Astrocyte of the hippocampus (primary cell): ENCODE data around the gene SND1.

Source experiments
- DNase-seq: peaks from one replicate; pipeline ENCODE4 v3.0.0; 2011; ENCODE audit warnings: low read depth, low spot score

Gene SND1

GRCh38 chr7:127799535-127800305 is 147.7 kb downstream of the SND1 start:
- no peak for DNase-seq

- DNase-seq: no peak
These were observed 150.9 kb downstream of the SND1 start for GRCh38 chr7:127802845-127803244.

- peak; percentile 22 for DNase-seq
These were observed 151.6 kb downstream of the SND1 start for GRCh38 chr7:127803626-127804025.

- peak; percentile 31 for DNase-seq
These were observed 155.3 kb downstream of the SND1 start for GRCh38 chr7:127807340-127807739.

GRCh38 chr7:127807829-127808228 is 155.8 kb downstream of the SND1 start:
- no peak for DNase-seq

GRCh38 chr7:127809261-127809702 is 157.3 kb downstream of the SND1 start:
- DNase-seq: peak; percentile 67

- no peak for DNase-seq
These were observed 158.1 kb downstream of the SND1 start for GRCh38 chr7:127810113-127810512.

- DNase-seq: no peak
These were observed 159.0 kb downstream of the SND1 start for GRCh38 chr7:127810696-127811660.

GRCh38 chr7:127812540-127812939 is 160.5 kb downstream of the SND1 start:
- DNase-seq: no peak

- no peak for DNase-seq
These were observed 162.1 kb downstream of the SND1 start for GRCh38 chr7:127813991-127814541.

GRCh38 chr7:127815631-127816145 is 163.7 kb downstream of the SND1 start:
- DNase-seq: no peak

GRCh38 chr7:127816354-127817190 is 164.6 kb downstream of the SND1 start:
- no peak for DNase-seq

GRCh38 chr7:127817466-127817865 is 165.5 kb downstream of the SND1 start:
- no peak for DNase-seq

GRCh38 chr7:127818306-127818705 is 166.3 kb downstream of the SND1 start:
- DNase-seq: no peak

GRCh38 chr7:127819975-127820731 is 168.2 kb downstream of the SND1 start:
- peak; percentile 79 for DNase-seq

GRCh38 chr7:127820732-127821085 is 168.7 kb downstream of the SND1 start:
- DNase-seq: no peak

- DNase-seq: no peak
These were observed 169.2 kb downstream of the SND1 start for GRCh38 chr7:127821146-127821545.

- DNase-seq: no peak
These were observed 171.0 kb downstream of the SND1 start for GRCh38 chr7:127822822-127823508.

- DNase-seq: peak; percentile 28
These were observed 172.7 kb downstream of the SND1 start for GRCh38 chr7:127824682-127825081.
